Left colon (tissue), 2 donors: ENCODE results near the gene APBA2. TPM values are rescaled to one million over a fixed set of nuclear protein-coding genes. Genes with fewer than 3 reads are reported as not detected.
A peak's percentile ranks its signal among the peaks of the same experiment; 100 is the strongest.
"Not testable (repeated sequence)": the region's sequence is repeated elsewhere in the genome, so short reads cannot be mapped to it uniquely, and the experiment has no call there.

Experiments used
- ATAC-seq: fragments of 200-7000 bp; cut with Tn5 transposase; one replicate; pipeline ENCODE4 v1.9.1; 2020; ENCODE audit warnings: mild to moderate bottlenecking, moderate library complexity
- DNase-seq, 2 donors: peaks; one replicate each; pipeline ENCODE4 v3.0.0-alpha.2; 2020
- intact Hi-C, 2 donors: fragments of 100-400 bp; cut with DNase I in 1 of 2; cut with micrococcal nuclease in 1 of 2; formaldehyde crosslinking; loops; one replicate each; pipeline versions ENCODE4 v1.11.2 to v1.14.0; 2022; cut with DNase I, micrococcal nuclease
- total RNA-seq, 2 donors: library from RNA; stranded (reverse); fragmentation: NEBNext Ultra II Directional; extraction: Animal tissue kit (Norgen Biotek cat#: 25700); gene quantifications; one replicate each; pipeline ENCODE4 v1.2.1, GENCODE V29; 2021
- donor health status: DM: no; HTN: no; CAD: no.
- donor health status: DM: yes; HTN: yes; CAD: no.

APBA2 gene
- total RNA-seq, 2 donors from 2014 or later = 1.2 to 1.6 TPM

DNA sequence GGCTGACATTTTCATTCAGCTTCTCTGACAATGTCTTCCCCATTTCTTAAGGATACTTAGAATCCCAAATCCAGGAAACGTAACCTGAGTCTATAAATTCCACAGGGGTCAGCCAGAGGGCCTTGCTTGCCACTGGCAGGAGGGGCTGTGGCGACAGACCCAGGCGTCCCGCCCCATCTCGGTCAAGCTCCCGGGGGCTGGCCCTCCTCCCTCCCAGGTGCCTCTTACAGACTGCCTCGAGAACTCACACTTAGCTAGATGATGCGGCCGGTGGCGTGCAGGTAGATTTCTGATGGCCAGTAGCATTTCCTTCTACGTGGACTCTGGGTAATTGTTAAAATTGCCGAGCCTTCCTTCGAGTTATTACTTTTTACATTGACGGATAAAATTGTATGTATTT is 211.4 kb downstream of the APBA2 start:
- DNase-seq (no peak), ATAC-seq (no peak)
- intact Hi-C loops = no loop called here

DNA sequence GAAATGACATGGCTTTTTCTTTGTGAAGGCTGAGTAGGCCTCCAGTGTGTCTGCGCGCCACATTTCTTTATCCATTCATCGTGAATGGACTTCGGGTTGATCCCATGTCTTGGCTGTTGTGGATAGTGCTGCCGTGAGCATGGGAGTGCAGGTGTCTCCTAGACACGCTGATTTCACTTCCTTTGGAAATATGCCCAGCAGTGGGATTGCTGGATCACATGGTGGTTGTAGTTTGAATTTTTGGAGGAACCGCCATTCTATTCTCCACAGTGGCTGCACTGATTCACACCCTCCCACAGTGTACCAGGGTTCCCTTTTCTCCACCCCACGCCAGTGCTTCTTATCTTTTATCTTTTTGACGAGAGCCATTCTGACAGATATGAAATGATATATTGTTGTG is 212.2 kb downstream of the APBA2 start:
- DNase-seq (no peak), ATAC-seq (no peak)
- intact Hi-C loops = no loop called here

DNA sequence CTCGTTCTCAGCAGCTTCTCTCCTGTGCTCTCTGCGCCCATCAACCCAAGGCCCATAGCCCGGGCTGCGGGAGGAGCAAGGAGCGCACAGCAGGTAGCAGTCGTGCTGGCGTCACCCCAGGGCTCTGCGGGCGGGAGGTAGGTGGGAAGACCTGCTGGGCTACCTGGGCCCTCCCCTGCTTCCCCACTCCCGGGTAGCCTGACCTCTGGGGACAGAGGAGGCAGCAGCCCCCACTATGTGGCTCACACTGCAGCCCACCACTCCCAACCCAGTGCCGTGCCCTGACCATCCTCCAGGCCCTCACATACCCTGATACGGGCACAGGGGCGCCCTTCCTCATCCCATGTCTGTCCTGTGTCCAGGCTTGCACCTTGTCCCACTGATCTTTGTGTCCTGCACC is 212.9 kb downstream of the APBA2 start:
- ATAC-seq = no peak
- intact Hi-C loops = no loop called here

DNA sequence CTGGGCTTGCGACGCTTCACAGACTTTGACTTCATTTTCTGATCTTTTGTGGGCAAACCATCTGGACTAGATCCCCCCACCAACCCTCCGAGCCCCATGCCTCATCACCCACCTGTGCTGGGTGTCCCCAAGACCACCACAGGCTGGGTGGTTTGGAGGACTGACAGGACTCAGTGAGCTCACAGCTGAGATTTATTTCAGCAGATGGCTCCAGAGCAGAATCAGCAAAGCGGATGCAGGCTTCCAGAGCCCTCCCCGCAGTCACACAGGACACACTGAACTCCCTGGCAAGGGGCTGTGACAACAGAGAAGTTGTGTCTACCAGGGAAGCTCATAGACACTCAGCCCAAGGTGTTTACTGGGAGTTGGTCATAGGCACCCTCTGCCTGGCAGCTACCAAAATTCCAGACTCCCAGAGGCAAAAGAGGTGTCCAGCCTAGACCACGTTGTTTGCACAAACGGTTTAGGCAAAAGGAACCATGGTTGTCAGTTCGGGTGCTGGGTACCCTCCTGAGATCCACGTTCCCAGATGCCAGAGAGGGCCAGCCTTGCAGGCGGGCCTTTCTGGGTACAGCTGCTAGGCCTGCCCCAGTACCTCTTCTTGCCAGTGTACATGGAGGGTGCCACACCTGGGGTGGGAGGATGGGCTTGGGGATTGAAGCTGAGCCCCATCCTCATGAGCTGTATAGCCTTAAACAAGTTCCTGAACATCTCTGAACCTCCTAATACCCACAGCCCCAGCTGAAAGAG is 213.5 kb downstream of the APBA2 start:
- intact Hi-C loops = no loop called here
- ATAC-seq (no peak), DNase-seq (no peak)

More for the DNA sequence above, 212.9 kb downstream of the APBA2 start:
- peak in 1 of 2 donors; percentile 15 for DNase-seq

DNA sequence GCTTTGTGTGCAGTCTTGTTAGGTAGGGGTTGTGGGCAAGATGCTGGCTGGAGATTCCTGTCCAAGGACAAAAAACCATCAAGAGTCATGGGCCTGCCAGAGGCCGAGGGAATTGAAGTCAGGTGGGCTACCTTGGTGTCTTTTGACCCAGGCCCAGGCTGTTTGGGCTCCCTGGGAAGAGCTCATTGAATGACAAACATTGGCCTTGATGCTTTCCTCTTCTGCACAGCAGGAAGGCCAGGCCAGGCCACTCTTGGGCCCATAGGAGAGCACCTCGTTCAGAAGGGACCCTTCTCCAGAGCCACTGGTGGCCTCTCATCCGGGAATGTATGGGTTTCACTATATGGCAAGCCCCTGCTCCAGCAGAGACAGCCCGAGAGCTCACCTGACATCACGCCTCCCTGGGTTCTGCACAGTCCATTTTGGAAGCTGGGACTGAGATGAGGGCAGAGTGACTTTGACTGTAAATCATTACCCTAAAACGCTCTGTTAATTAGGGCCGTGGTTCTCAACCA is 214.8 kb downstream of the APBA2 start:
- DNase-seq = no peak
- no peak for ATAC-seq
- intact Hi-C loops = no loop called here

DNA sequence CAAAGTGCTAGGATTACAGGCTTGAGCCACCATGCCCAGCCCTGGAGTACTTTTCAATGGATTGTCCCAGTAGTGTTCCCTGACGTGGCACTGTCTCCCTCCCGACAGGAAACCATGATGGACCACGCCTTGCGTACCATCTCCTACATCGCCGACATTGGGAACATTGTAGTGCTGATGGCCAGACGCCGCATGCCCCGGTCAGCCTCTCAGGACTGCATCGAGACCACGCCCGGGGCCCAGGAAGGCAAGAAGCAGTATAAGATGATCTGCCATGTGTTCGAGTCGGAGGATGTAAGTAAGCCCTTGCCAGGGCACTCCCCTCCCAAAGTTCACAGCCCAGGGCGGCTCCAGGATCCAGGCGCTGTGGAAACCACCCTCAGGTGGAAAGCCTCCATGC is 215.7 kb downstream of the APBA2 start:
- no peak for DNase-seq
- intact Hi-C loops = no loop called here
- ATAC-seq = no peak

DNA sequence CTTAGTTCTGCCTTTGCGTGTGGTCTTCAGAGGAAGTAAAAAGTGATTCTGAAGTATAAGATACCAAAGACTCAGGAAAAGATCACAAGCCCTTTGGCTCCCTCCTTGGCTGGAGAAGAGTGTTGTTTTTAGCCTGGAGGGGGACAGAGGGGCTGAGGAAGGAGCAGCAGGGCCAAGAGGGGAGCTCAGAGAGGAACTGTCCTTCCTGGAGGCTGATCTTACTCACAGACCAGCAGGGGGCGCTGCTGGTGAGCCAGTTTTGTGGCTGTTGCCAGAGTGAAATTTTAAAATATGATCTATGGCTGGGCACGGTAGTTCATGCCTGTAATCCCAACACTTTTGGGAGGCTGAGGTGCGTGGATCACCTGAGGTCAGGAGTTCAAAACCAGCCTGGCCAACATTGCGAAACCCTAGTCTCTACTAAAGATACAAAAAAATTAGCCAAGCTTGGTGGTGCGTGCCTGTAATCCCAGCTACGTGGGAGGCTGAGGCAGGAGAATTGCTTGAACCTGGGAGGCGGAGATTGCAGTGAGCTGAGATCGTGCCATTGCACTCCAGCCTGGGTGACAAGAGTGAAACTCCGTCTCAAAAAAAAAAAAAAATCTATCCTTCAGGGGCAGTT is 216.5 kb downstream of the APBA2 start:
- DNase-seq (peak in 1 of 2 donors; percentile 60), ATAC-seq (peak; percentile 48)
- intact Hi-C loops = not testable (repeated sequence)

DNA sequence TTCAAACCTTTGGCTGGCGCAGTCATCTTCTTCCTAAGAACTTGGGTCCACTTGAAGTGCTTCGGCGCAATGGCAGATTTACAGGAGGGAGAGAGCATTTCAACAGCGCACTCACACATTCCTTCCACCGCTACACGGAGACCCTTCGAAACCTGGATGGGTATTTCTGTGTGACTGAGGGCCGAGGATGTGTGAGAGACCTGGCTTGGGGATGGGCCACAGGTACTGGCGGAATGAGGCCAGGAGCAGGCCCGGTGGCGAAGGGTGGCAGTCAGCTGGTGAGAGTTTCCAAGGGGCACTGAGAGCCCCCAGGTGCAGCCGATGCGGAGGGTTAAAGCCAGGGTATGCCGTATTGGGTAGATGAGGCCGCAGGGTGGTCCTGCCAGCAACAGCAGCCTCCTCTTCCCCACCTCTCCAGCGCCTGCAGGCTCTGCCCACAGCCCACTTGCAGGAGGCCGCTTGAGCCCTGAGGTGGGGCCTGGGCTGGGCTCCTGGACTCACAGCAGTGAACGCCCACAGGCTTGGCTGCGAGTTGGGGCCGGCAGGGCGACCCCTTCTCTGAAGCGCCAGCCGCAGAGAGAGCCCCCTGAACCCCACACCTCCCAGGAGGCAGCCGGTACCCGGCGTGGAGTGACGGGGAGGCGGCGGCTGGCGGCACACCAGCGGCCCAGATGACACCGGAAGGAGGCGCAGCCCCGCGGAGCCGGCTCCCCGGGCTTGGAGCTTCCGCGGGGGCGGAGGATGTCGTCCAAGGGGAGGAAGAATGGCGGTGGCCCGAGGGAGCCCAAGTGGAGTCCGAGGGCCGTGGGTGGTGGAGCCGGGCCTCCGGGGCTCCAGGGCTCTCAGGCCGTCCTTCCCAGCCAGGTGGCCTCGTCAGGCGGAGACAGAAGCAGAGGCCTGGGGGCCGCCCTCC is 217.4 kb downstream of the APBA2 start:
- DNase-seq (no peak), ATAC-seq (peak; percentile 18)
- intact Hi-C loops = no loop called here

DNA sequence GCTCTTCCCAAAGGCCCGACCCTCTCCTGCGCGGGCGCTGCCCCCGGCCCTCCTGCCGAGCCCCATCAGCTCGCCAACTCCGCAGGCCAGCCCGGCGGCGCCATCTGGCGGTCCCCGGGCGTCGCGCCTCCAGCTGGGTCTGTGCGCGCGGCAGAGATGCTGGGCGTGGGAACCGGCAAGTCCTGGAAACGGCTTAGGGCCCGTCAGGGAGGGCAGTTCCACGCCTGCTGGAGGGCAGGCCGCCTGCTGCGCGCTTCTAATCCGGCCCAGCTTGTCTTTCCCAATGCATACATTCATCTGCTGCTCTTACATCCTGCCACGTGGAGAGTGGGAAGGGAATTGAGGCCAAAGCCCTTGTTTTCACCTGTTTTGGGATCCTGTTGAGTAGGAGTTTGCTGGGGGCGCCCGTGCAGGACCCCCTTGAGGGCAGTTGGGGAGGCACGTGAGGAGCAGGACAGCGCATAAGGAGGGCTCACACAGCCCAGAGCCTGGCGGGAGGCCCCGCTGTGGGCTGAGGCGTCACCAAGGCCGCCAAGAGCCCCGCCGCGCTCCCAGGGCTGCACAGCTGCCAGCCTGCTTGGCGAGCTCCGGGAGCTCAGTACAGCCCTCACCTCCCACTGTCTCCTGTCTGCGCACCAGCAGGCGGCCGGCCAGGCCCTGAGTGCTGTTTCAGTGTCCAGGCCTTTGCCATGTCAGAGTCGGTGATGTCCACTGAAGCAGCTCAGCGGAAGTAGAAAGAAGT is 218.2 kb downstream of the APBA2 start:
- intact Hi-C loops = no loop called here
- DNase-seq (peak; percentile 39 to 63), ATAC-seq (peak; percentile 88)

DNA sequence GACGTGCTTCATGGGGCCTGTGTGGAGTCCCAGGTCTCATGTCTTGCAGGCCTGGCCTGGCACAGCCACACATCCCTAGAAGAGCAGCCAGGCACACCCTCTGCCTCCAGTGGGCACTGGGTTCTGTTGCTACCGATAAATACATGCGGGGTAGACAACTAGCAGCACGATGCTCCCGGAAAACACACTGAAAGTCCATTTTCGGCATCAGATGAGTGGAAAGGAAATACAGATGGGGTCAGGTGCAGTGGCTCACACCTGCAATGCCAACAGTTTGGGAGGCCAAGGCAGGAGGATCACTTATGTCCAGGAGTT is 218.7 kb downstream of the APBA2 start:
- no peak for ATAC-seq
- intact Hi-C loops = no loop called here
- DNase-seq = no peak

DNA sequence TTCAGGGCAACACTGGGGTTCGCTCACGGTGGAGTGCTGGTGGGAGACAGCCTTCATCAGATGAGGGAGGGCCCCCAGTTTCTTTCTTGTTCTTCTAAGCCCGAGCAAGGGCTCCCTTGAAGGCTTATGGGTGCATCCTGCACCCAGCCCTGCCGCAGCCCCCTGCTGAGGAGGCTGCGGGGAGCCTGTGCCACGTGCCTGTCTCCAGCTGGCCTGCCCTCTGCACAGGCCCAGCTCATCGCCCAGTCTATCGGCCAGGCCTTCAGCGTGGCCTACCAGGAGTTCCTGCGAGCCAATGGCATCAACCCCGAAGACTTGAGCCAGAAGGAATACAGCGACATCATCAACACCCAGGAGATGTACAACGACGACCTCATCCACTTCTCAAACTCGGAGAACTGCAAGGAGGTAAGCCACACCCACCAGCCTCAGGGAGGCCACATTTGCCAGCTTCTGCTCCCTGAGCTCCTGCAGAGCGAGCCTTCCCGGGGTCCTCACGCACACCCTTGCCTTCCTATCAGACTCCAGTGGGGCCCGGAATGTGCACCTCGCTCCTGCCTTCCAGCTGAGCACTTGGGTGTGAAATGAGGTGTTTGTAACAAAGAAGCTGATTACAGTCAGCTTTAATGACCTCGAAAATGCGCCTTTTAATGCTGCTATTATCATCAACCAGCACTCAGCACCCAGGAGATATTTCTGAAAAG is 219.5 kb downstream of the APBA2 start:
- ATAC-seq (no peak), DNase-seq (no peak)
- intact Hi-C loops = no loop called here

DNA sequence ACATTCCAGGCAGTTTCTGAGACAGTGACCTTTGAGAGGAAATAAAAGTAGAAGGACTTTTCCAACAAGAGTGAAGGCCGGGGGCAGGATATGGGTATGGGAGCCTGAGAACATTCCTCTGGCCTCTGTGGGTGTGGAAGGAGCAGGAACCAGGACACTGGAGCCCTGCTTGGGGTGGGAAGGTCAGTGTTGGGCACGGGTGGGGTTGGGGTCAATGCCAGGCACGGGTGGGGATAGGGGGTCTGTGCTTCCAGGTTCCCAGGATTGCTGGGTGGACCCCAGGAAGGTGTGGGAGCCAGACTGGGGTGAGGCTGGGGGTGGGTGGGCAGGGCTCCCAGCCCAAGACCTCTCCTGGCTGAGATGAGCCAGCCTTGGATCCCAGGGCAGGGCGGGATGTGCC is 220.3 kb downstream of the APBA2 start:
- ATAC-seq (no peak), DNase-seq (no peak)
- intact Hi-C loops = no loop called here

DNA sequence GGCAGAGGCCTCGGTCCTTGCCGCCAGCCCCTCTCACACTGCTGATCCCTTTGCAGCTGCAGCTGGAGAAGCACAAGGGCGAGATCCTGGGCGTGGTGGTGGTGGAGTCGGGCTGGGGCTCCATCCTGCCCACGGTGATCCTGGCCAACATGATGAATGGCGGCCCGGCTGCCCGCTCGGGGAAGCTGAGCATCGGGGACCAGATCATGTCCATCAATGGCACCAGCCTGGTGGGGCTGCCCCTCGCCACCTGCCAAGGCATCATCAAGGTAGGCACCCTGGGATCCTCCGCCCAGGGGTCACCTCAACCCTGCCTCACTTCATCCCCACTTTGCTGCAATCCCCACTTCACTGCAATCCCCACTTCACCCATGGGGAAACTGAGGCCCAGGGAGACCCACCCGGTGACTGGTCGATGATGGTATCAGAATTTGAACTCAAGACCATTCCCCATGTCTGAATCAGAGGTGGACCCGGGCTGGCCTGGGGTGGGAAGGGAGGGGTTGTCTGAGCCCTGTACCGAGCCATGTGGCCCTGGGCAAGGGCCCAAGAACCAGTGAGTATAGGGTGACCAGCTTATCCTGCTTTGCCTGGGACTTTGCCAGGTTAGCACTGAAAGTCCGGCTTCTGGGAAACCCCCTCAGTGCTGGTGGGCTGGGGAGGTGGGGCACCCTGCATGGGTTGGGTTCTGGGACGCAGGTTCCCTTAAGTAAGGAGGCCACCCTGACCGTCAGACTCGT is 220.9 kb downstream of the APBA2 start:
- intact Hi-C loops = no loop called here
- DNase-seq (no peak), ATAC-seq (no peak)

DNA sequence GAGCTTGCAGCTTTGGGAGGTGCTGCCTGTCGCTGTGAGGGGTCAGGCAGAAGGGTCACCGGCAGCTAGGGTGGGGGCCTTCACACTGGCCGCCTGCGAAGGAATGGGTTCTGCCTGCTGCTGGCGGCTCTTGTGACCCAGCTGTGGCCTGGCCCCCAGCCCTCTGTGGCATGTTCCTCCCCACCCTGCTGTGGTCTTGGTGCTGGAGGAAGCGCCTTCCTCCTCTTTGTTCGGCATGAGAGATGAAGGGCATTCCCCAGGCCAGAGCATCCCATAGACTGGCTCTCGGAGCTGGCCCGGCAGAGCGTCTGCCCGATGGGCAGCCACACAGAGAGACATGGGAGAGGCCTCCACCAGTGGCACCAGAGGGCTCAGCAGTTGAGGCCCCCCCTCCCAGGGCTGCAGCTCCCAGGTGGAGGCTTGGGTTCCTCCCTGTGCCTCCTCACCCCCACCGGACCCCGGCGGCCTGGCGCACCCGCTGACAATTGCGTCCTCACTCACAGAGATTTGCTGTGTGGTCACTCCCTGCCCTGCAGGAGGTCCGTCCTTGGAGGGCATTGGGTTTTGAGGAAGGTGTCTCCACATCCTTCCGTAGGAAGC is 221.6 kb downstream of the APBA2 start:
- ATAC-seq = no peak
- no peak for DNase-seq
- intact Hi-C loops = no loop called here

DNA sequence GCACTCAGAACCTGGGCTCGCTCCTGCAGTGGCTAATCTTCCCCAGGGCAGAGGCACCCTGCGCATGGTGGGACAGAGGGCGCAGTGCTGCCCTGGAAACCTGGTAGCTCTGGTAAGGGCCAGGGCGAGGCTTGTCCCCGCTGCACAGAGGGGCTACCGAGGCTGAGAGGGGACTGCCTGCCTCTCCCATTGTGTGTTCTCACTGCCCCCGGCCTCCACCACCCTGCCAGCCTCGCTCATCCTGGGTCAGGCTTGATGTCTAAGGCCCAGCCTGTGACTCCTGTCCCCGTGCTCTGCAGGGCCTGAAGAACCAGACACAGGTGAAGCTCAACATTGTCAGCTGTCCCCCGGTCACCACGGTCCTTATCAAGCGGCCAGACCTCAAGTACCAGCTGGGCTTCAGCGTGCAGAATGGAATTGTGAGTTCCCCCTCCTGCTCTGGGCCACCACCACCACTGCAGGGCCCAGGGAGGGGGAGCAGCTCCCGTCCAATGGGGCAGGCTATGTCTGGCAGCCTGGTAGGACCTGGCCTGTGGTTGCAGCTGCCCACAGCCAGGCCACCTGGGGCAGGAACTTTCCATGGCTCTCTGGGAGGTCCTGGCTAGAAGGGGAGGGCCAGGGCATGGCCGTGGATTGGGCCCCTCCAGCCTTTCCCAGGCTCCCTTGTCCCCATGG is 222.3 kb downstream of the APBA2 start:
- DNase-seq (no peak), ATAC-seq (no peak)
- intact Hi-C loops = no loop called here

DNA sequence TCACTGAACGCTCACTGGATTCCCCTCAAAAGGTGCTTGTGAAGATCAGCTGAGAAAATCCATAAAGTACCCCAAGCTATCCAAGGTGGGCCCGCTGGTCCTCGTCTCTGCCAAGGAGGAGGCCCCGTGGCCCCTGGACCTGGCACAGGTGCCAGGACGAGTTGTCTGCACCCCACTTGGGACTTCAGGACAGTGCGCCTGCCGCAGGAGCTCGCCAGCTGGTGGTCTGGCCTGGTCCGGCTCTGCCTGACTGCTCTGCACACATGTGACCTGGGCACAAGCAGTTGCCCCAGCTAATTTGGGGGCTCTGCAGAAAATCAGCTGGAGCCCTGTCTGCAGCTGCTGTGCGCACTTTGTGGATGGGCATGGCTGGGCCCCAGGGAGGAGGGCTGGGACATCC is 224.0 kb downstream of the APBA2 start:
- ATAC-seq (no peak), DNase-seq (no peak)
- intact Hi-C loops = no loop called here

DNA sequence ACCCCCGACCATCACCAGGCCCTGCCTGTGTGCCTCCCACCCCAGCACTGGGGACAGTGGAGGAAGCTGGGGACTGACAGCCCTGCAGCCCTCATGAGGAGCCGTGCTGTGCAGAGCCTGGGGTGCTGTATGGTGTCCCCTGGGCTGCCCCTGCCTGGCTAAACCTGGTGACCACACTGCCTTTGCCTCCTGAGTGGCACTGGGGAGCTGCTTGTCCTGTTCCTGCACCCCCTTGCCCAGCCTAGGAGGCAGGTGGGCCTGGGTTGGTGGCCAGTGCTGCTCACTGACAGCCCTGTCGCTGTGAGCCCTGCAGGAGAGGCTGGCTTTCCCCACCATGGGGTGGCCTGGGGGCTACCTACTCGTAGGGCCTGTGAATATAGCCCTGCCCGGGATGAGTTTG is 224.4 kb downstream of the APBA2 start:
- intact Hi-C loops = no loop called here

More for the DNA sequence above, 224.4 kb downstream of the APBA2 start:
- ATAC-seq (no peak), DNase-seq (no peak)
